ENCODE data around the gene SHOX.

The SHOX gene

GRCh38 chrX:637660-638481, 7.3 kb downstream of the SHOX start:
- TF ChIP-seq CTCF (conservative IDR thresholded peaks at IDR 0.05): no peak
- H3K27ac ChIP-seq: no peak overlapping the region

DNA sequence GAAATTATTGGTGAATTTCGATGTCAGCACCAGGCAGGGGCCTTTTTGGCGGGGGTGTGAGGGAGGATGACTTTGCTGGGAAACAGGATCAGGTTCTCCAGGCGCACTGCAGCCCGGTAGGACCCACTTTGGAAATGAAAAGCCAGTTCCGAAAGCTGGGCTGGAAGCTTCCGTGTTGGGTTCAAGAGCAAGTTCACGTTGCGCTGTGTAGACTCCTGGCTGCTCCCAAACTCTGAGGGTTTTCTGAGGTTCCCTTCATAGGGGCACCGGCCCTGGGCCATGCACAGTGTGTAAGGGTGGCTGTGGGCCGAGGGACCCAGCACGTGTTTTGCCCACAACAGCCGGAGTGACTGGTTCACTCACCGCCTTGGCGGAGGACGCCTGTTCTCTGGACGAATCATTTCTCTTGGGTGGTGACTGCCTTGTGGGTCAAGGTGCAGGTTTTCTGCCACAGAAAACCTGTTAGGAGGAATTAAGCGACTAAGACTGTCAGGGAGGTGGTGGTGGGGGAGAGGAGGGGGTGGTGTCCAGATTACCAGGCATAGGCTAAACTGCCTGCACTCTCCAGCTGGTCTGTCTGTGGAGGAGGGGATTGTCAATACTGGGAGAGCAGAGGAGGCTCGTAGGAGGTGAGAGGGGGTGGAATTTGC, 8.0 kb downstream of the SHOX start:
- H3K27ac ChIP-seq: no peak overlapping the region
- TF ChIP-seq CTCF (conservative IDR thresholded peaks at IDR 0.05): no peak

- no peak for TF ChIP-seq CTCF (conservative IDR thresholded peaks at IDR 0.05)
- H3K27ac ChIP-seq: no peak overlapping the region
Observed at GRCh38 chrX:639151-639550, 8.6 kb downstream of the SHOX start.

DNA sequence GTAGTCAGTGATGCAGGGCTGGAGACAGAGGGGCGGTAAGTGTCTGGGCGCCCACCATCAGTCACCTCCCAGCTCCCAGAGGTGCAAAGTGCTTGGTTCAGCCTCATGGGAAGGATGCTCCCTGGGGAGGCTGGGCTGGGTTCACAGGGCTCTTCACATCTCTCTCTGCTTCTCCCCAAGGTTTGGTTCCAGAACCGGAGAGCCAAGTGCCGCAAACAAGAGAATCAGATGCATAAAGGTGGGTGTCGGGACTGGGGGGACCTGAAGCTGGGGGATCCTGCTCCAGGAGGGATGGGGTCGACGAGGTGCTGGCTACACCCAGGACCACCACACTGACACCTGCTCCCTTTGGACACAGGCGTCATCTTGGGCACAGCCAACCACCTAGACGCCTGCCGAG, 10.1 kb downstream of the SHOX start:
- no peak overlapping the region for H3K27ac ChIP-seq
- no peak for TF ChIP-seq CTCF (conservative IDR thresholded peaks at IDR 0.05)

DNA sequence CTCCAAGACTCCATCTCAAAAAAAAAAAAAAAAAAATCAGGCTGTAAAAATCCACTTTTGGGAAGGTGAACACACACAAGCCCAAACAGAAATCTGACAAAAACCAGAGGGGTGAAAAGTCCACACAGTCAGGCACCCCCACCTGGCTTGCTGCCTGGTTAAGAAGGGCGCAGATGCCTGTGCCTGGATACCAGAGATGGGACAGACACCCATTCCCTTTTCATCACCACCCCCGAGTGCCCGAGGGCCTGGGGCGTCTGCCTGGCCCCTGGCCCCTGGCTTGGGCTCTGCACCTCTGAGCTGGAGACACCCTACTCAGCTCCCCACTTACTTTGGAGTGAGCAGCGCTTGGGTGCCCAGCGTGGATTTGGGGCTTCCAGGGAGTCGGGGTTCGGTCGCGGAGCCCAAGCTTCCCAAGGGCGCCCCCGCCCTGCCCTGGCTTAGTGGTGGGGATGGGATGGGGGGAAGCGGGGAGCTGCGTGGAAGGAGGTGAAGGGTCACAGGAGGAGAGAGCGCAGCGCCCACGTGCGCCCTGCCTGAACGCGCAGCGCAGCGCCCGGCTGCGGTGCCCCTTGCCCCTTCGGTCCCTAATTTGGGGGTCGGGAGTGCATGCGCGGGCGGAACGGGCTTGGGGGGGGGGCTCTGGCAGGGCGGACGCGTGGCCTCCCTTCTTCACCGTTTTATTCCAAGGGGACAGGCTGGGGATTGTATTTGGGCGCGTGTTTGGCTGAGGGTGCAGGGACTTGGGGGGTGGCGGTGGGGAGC, 11.3 kb downstream of the SHOX start:
- TF ChIP-seq CTCF (conservative IDR thresholded peaks at IDR 0.05): no peak
- no peak overlapping the region for H3K27ac ChIP-seq

- no peak for TF ChIP-seq CTCF (conservative IDR thresholded peaks at IDR 0.05)
- H3K27ac ChIP-seq: no peak overlapping the region
Observed at GRCh38 chrX:642436-643240, 12.0 kb downstream of the SHOX start.
